ENCODE results near the gene FEZF2.

- TF ChIP-seq CTCF (IDR thresholded peaks at IDR 0.05) (no peak), ESRRA (CRISPR knock-in tag; IDR thresholded peaks at IDR 0.05; ENCODE audit: borderline replicate concordance) (no peak), TEAD4 (CRISPR knock-in tag; IDR thresholded peaks at IDR 0.05) (no peak), MAX (CRISPR knock-in tag; IDR thresholded peaks at IDR 0.05) (no peak), ZNF121 (CRISPR knock-in tag; IDR thresholded peaks at IDR 0.05) (no peak), ZNF263 (CRISPR knock-in tag; IDR thresholded peaks at IDR 0.05; ENCODE audit: low read depth) (no peak), SP1 (CRISPR knock-in tag; conservative IDR thresholded peaks at IDR 0.05) (no peak), NR2C2 (CRISPR knock-in tag; IDR thresholded peaks at IDR 0.05) (no peak), USF2 (CRISPR knock-in tag; IDR thresholded peaks at IDR 0.05) (no peak), ATF3 (CRISPR knock-in tag; conservative IDR thresholded peaks at IDR 0.05) (no peak), PRDM15 (CRISPR knock-in tag; IDR thresholded peaks at IDR 0.05) (no peak), FOXJ3 (CRISPR knock-in tag; IDR thresholded peaks at IDR 0.05; ENCODE audit: borderline replicate concordance) (no peak), JUN (CRISPR knock-in tag; IDR thresholded peaks at IDR 0.05) (no peak)
These were observed 47.5 kb downstream of the FEZF2 start for GRCh38 chr3:62325896-62326295.

Measured in WTC11 (cell line).